ENCODE measurements around the gene UBAC2. TPM values are rescaled to one million over a fixed set of nuclear protein-coding genes. Genes with fewer than 3 reads are reported as not detected.

Gene UBAC2
- polyA plus RNA-seq, 3 donors = 59.6 to 113 (median 96.7) TPM

DNA sequence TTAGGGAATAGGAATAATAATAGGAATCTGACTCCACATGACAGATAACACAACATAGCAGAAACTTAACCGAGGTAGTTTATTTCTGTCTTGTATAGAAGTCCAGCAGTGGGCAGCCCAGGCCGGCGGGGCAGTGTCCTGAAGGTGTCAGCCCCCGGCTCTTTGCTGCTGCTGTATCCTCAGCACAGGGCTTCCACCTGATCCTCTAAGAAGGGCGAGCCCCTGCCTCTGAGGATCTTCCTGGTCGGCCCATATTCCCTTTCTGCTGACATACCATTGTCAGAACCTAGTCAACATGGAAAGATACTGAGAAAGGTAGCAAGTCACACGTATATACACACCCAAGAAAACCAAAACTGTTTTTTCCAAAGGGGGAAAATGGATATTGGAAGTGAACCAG, 162.7 kb downstream of the UBAC2 start:
- Histone ChIP-seq H3K36me3 (replicated peaks in 1 of 2; ENCODE audit: control insufficient read depth in 1 of 2, insufficient read depth in 2 of 2, low read length in 2 of 2) (peaks cover 45 to 67% of the 10 kb centered on the region in 2 donors), H4K20me1 (ENCODE audit: insufficient read depth, low read length) (no peaks in the 10 kb centered on the region), H3K9ac (ENCODE audit: insufficient read depth, low read length, poor library complexity, severe bottlenecking) (no peak overlapping the region), H2AFZ (ENCODE audit: insufficient read depth, low read depth, low read length, poor library complexity, severe bottlenecking) (no peak overlapping the region), H3K27ac (ENCODE audit: low read depth in 1 of 2, low read length in 2 of 2) (no peak overlapping the region), H3K4me3 (replicated peaks in 1 of 3; ENCODE audit: low read depth in 2 of 3, low read length in 3 of 3) (no peak overlapping the region), H3K79me2 (ENCODE audit: insufficient read depth, low read length) (peaks cover 16% of the 10 kb centered on the region), H3K27me3 (ENCODE audit: control insufficient read depth in 2 of 2, insufficient read depth in 2 of 2, low read length in 2 of 2) (no peaks in the 10 kb centered on the region), H3K4me2 (replicated peaks; ENCODE audit: extremely low read depth, low read length, poor library complexity, severe bottlenecking) (no peak overlapping the region), H3K4me1 (ENCODE audit: control insufficient read depth in 1 of 2, insufficient read depth in 2 of 2, low read length in 2 of 2) (no peaks in the 10 kb centered on the region), H3K9me3 (replicated peaks in 1 of 2; ENCODE audit: control insufficient read depth in 1 of 2, insufficient read depth in 1 of 2, low read length in 2 of 2) (no peaks in the 10 kb centered on the region)
- Mint-ChIP-seq H3K36me3 (peaks cover 63 to 65% of the 10 kb centered on the region in 2 donors), H3K4me1 (peaks cover 5% of the 10 kb centered on the region), H3K27ac (peak overlapping the region in 1 of 7 donors; percentile 67), H3K27me3 (ENCODE audit: low read depth in 3 of 3) (no peaks in the 10 kb centered on the region), H3K4me3 (no peak overlapping the region), H3K9me3 (peaks cover 0 to 2% (median 0%) of the 10 kb centered on the region in 7 donors)
- DNase-seq = no peak
- TF ChIP-seq, protein P1, sequence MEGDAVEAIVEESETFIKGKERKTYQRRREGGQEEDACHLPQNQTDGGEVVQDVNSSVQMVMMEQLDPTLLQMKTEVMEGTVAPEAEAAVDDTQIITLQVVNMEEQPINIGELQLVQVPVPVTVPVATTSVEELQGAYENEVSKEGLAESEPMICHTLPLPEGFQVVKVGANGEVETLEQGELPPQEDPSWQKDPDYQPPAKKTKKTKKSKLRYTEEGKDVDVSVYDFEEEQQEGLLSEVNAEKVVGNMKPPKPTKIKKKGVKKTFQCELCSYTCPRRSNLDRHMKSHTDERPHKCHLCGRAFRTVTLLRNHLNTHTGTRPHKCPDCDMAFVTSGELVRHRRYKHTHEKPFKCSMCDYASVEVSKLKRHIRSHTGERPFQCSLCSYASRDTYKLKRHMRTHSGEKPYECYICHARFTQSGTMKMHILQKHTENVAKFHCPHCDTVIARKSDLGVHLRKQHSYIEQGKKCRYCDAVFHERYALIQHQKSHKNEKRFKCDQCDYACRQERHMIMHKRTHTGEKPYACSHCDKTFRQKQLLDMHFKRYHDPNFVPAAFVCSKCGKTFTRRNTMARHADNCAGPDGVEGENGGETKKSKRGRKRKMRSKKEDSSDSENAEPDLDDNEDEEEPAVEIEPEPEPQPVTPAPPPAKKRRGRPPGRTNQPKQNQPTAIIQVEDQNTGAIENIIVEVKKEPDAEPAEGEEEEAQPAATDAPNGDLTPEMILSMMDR (IDR thresholded peaks at IDR 0.05) = no peak
- intact Hi-C loops (cut with micrococcal nuclease) = no loop called here
- 100% methylated on average over 3 of the region's 7 CpGs for WGBS (ENCODE audit: insufficient coverage)

DNA sequence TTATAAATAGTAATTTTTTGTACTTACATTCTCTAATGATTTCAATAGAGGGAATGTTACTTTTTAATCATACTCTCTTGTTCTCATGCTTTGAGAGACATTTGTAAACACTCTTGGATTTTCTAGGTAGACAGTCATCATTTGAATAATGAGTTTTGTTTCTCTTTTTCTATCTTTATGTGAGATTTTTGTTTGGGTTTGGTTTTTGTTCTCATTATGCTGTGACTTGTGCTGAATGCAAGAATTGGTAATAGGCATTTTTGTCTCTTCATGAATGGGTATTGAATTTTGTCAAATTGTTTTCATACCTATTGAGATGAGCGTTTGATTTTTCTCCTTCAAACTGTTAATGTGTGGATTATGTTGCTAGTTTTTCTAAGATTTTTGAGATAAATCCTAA, 163.3 kb downstream of the UBAC2 start:
- no peak overlapping the region for H3K4me2 ChIP-seq (replicated peaks; ENCODE audit: extremely low read depth, low read length, poor library complexity, severe bottlenecking)
- no peaks in the 10 kb centered on the region for H3K4me1 ChIP-seq (ENCODE audit: control insufficient read depth in 1 of 2, insufficient read depth in 2 of 2, low read length in 2 of 2)
- peaks cover 63 to 65% of the 10 kb centered on the region in 2 donors for H3K36me3 Mint-ChIP-seq
- H3K27ac Mint-ChIP-seq = peak overlapping the region in 2 of 7 donors; percentile 10 to 66
- no peak for DNase-seq
- no peaks in the 10 kb centered on the region for H3K27me3 Mint-ChIP-seq (ENCODE audit: low read depth in 3 of 3)
- TF ChIP-seq, protein P1 (IDR thresholded peaks at IDR 0.05) = no peak
- H3K9me3 ChIP-seq (replicated peaks in 1 of 2; ENCODE audit: control insufficient read depth in 1 of 2, insufficient read depth in 1 of 2, low read length in 2 of 2) = no peaks in the 10 kb centered on the region
- H3K36me3 ChIP-seq (replicated peaks in 1 of 2; ENCODE audit: control insufficient read depth in 1 of 2, insufficient read depth in 2 of 2, low read length in 2 of 2) = peaks cover 45 to 66% of the 10 kb centered on the region in 2 donors
- H2AFZ ChIP-seq (ENCODE audit: insufficient read depth, low read depth, low read length, poor library complexity, severe bottlenecking) = no peak overlapping the region
- no CpG with 5 or more reads among the region's 1 CpG for WGBS (ENCODE audit: insufficient coverage)
- H3K9ac ChIP-seq (ENCODE audit: insufficient read depth, low read length, poor library complexity, severe bottlenecking) = no peak overlapping the region
- H3K9me3 Mint-ChIP-seq = peaks cover 0 to 2% (median 0%) of the 10 kb centered on the region in 7 donors
- no peak overlapping the region for H3K4me3 Mint-ChIP-seq
- intact Hi-C loops (cut with micrococcal nuclease) = no loop called here
- H3K79me2 ChIP-seq (ENCODE audit: insufficient read depth, low read length) = peaks cover 16% of the 10 kb centered on the region
- no peak overlapping the region for H3K27ac ChIP-seq (ENCODE audit: low read depth in 1 of 2, low read length in 2 of 2)
- H3K4me3 ChIP-seq (replicated peaks in 1 of 3; ENCODE audit: low read depth in 2 of 3, low read length in 3 of 3) = no peak overlapping the region
- H3K27me3 ChIP-seq (ENCODE audit: control insufficient read depth in 2 of 2, insufficient read depth in 2 of 2, low read length in 2 of 2) = no peaks in the 10 kb centered on the region
- peaks cover 5% of the 10 kb centered on the region for H3K4me1 Mint-ChIP-seq
- no peaks in the 10 kb centered on the region for H4K20me1 ChIP-seq (ENCODE audit: insufficient read depth, low read length)

Data from CD14-positive monocyte (primary cell).